Gastroesophageal sphincter (tissue), 4 donors: ENCODE data around the gene TANK. TPM values are rescaled to one million over a fixed set of nuclear protein-coding genes. Genes with fewer than 3 reads are reported as not detected.
"Not testable (repeated sequence)": the region's sequence is repeated elsewhere in the genome, so short reads cannot be mapped to it uniquely, and the experiment has no call there.

Experiments used
- ATAC-seq: fragments of 150-250 bp; one replicate; pipeline ENCODE4 v1.9.1; 2016; ENCODE audit warnings: mild to moderate bottlenecking, moderate library complexity
- H3K27ac ChIP-seq, 4 donors: fragments of 200-600 bp; sonication (generic) in 3 of 4; 1 replicate in 3 of 4; 2 replicates in 1 of 4; pipeline ENCODE4 v1.5.1; 2016 to 2019
- H3K27me3 ChIP-seq: fragments of 200-600 bp; sonication (generic); one replicate; pipeline ENCODE4 v1.5.1; 2019
- H3K36me3 ChIP-seq, 2 donors: fragments of 200-600 bp; sonication (generic); one replicate each; pipeline ENCODE4 v1.5.1; 2019; ENCODE audit warnings: control low read depth in 1 of 2
- H3K4me1 ChIP-seq, 3 donors: fragments of 200-600 bp; sonication (generic); 1 replicate in 2 of 3; 2 replicates in 1 of 3; pipeline ENCODE4 v1.5.1; 2016 to 2019; ENCODE audit warnings: control low read depth in 2 of 3
- H3K4me3 ChIP-seq, 2 donors: fragments of 200-600 bp; sonication (generic); one replicate each; pipeline ENCODE4 v1.5.1; 2019; ENCODE audit warnings: mild to moderate bottlenecking in 1 of 2, moderate library complexity in 1 of 2
- H3K9me3 ChIP-seq, 3 donors: fragments of 200-600 bp; sonication (generic); one replicate each; pipeline ENCODE4 v1.5.1; 2017 to 2019; ENCODE audit warnings: control low read depth in 2 of 3
- CTCF ChIP-seq, 4 experiments: fragments of 200-600 bp in 2 of 4; fragments of 450-650 bp in 2 of 4; sonication (generic) in 1 of 4; IDR thresholded peaks; one replicate each; pipeline ENCODE4 v1.5.1; 2017 to 2019; ENCODE audit warnings: antibody characterized with exemption in 4 of 4, mild to moderate bottlenecking in 2 of 4, moderate library complexity in 2 of 4
- EP300 ChIP-seq: sonication (generic); formaldehyde crosslinking; IDR thresholded peaks from one replicate; pipeline ENCODE4 v1.6.1; 2017; ENCODE audit warnings: antibody characterized with exemption, mild to moderate bottlenecking
- POLR2A ChIP-seq, 2 donors: fragments of 450-650 bp; IDR thresholded peaks; one replicate each; pipeline ENCODE4 v1.6.1; 2017; ENCODE audit warnings: antibody characterized with exemption in 2 of 2, mild to moderate bottlenecking in 2 of 2, moderate library complexity in 1 of 2
- POLR2AphosphoS5 ChIP-seq: sonication (generic); formaldehyde crosslinking; IDR thresholded peaks from one replicate; pipeline ENCODE4 v1.6.1; 2017; ENCODE audit warnings: antibody characterized with exemption
- WGBS, 2 donors: methylation state at CpG; one replicate each; pipeline ENCODE4 v1.1.5; 2018; ENCODE audit warnings: low coverage in 1 of 2; 5-methylcytosine and 5-hydroxymethylcytosine counted together
- total RNA-seq, 4 donors: library from RNA; depleted of rRNA; stranded (reverse); fragments of >200 nt; gene quantifications; one replicate each; pipeline ENCODE4 v1.1.0, GENCODE V29; 2016

TANK gene
- total RNA-seq, 4 donors from 2014 or later, result 48.3 to 88.2 (median 75.6) TPM

DNA sequence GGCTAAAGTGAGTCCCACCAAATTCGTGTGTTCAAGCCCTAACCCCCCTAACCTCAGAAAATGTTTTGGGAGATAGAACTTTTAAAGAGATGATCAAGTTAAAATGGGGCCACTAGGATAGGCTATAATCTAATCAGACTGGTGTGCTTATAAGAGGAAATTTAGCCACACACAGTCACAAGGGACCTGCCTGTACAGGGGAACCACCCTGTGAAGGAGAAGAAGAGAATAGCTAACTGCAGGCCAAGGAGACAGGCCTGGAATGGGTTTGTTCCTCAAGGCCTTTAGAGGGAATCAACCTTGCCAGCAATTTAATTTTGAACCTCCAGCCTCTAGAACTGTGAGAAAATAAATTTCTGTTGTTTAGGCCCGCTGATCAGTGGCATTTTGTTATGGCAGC is 36.0 kb upstream of the TANK start:
- Histone ChIP-seq H3K27me3 (no peaks in the 10 kb centered on the region), H3K4me3 (no peak overlapping the region), H3K36me3 (no peaks in the 10 kb centered on the region), H3K9me3 (no peaks in the 10 kb centered on the region), H3K4me1 (peaks cover 7 to 18% (median 14%) of the 10 kb centered on the region in 3 donors), H3K27ac (peak overlapping the region in 3 of 4 donors; percentile 76 to 78 (median 76))
- ATAC-seq, result no peak
- TF ChIP-seq POLR2A (IDR thresholded peaks at IDR 0.05) (no peak), POLR2AphosphoS5 (no peak), EP300 (no peak), CTCF (IDR thresholded peaks at IDR 0.05) (no peak)
- 74 to 90% methylated on average over 2 of the region's 2 CpGs for WGBS, 2 donors

DNA sequence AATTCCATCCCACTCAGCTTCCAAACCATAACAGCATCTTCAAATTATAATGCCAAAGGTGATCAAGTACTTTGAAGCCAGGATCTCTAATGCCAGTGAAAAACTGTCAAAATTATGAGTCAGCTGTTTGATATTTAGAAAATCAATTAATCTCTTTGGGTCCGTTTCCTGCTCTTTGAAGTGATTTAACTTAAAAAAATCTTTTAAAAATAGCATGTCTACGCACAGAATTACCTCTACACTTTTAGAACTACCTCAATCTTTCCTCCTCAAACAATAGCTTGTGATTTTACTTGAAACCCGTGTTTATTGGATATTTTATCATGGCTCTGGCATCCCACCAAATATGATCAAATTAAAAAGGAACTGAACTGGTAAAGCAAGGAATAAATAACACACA is 31.3 kb upstream of the TANK start:
- Histone ChIP-seq H3K27me3 (no peaks in the 10 kb centered on the region), H3K27ac (no peak overlapping the region), H3K36me3 (no peaks in the 10 kb centered on the region), H3K9me3 (no peaks in the 10 kb centered on the region), H3K4me3 (no peak overlapping the region), H3K4me1 (peaks cover 0 to 4% (median 4%) of the 10 kb centered on the region in 3 donors)
- ATAC-seq, result no peak
- TF ChIP-seq POLR2AphosphoS5, result no peak
- TF ChIP-seq EP300, result no peak
- no peak for TF ChIP-seq POLR2A (IDR thresholded peaks at IDR 0.05)
- TF ChIP-seq CTCF (IDR thresholded peaks at IDR 0.05), result no peak
- 55 to 61% methylated on average over 3 of the region's 3 CpGs for WGBS, 2 donors

- H3K27ac ChIP-seq, result no peak overlapping the region
These were observed 29.9 kb upstream of the TANK start for GRCh38 chr2:161130354-161130753.

DNA sequence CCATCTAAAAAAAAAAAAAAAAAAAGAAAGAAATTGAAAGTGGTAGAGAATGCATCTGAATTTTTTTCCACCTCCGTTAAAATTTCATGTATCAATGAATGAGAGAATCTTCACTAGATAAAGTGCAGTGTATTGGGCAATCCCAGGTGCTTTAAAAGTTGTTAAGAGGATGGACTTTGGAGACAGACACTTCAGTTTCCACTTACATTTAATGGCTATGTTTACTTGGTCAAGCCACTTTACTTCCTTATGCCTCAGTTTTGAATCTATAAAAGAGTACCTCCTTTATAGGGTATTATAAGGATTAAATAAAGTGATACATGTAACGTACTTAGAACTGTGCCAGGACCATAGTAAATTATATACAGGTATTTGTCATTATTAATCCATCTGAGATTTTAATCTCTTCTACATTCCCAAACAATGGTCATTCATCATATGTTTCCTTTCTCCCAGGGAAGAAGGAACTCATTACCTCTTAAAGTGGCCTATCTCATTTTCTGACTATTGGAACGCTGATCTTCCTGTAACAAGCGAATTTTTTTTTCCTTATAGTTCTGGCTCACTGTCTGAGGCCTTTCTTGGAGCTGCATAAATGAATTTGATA is 29.1 kb upstream of the TANK start:
- H3K4me3 ChIP-seq, result no peak overlapping the region
- 55 to 57% methylated on average over 4 of the region's 4 CpGs for WGBS, 2 donors
- no peaks in the 10 kb centered on the region for H3K36me3 ChIP-seq
- H3K4me1 ChIP-seq, result peaks cover 0 to 20% (median 0%) of the 10 kb centered on the region in 3 donors
- TF ChIP-seq CTCF (IDR thresholded peaks at IDR 0.05) (no peak), POLR2AphosphoS5 (no peak), POLR2A (IDR thresholded peaks at IDR 0.05) (no peak), EP300 (no peak)
- no peak for ATAC-seq
- H3K27ac ChIP-seq, result no peak overlapping the region
- H3K27me3 ChIP-seq, result no peaks in the 10 kb centered on the region
- H3K9me3 ChIP-seq, result no peaks in the 10 kb centered on the region

More at GRCh38 chr2:161130354-161130753, 29.9 kb upstream of the TANK start:
- H3K27me3 ChIP-seq, result no peaks in the 10 kb centered on the region
- H3K4me3 ChIP-seq, result no peak overlapping the region
- H3K36me3 ChIP-seq, result no peaks in the 10 kb centered on the region
- TF ChIP-seq EP300 (no peak), CTCF (IDR thresholded peaks at IDR 0.05) (no peak), POLR2AphosphoS5 (no peak), POLR2A (IDR thresholded peaks at IDR 0.05) (no peak)
- H3K9me3 ChIP-seq, result no peaks in the 10 kb centered on the region
- WGBS, 2 donors, result 61 to 93% methylated on average over 2 to 8 of the region's 8 CpGs
- no peak for ATAC-seq
- peaks cover 0 to 11% (median 0%) of the 10 kb centered on the region in 3 donors for H3K4me1 ChIP-seq

DNA sequence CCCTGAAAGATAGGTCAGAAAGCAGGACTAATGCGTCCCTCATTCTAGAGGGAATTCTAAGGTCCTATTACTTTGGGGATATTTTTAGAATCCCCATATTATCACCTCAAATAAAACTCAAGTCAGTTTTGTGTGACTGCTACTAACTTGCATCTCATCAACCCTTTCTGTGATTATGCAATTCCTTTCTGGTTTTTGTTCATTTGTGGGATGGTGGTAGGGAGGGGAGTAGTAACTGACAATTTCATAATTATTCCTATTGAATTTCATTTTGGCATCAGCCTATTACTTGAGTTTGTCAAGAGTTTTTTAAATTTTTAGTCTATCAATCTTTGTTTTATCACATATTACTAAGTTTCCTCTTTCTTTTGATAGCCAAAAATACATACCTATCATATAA is 28.4 kb upstream of the TANK start:
- ATAC-seq, result no peak
- H3K27me3 ChIP-seq, result no peaks in the 10 kb centered on the region
- no peak overlapping the region for H3K4me3 ChIP-seq
- peaks cover 0 to 26% (median 0%) of the 10 kb centered on the region in 3 donors for H3K4me1 ChIP-seq
- no peak overlapping the region for H3K27ac ChIP-seq
- TF ChIP-seq POLR2A (IDR thresholded peaks at IDR 0.05) (no peak), CTCF (IDR thresholded peaks at IDR 0.05) (no peak), EP300 (no peak), POLR2AphosphoS5 (no peak)
- H3K9me3 ChIP-seq, result no peaks in the 10 kb centered on the region
- 47% methylated on average over 1 of the region's 1 CpG; no CpG with 5 or more reads in 1 of the 2 donors for WGBS, 2 donors
- H3K36me3 ChIP-seq, result no peaks in the 10 kb centered on the region

- not testable (repeated sequence) for H3K27ac ChIP-seq, H3K9me3 ChIP-seq, H3K36me3 ChIP-seq, ATAC-seq, H3K27me3 ChIP-seq, H3K4me3 ChIP-seq
- WGBS, 2 donors, result 98 to 100% methylated on average over 2 to 5 of the region's 5 CpGs
- peaks cover 0 to 32% (median 0%) of the 10 kb centered on the region in 3 donors for H3K4me1 ChIP-seq
These were observed 27.8 kb upstream of the TANK start for GRCh38 chr2:161132384-161132783.
